Urothelium cell line (cell line): ENCODE results near the gene GLOD5.
A peak's percentile ranks its signal among the peaks of the same experiment; 100 is the strongest.

Source experiments
- DNase-seq: peaks from one replicate; pipeline ENCODE4 v3.0.0; 2011; ENCODE audit warnings: low spot score, mixed read lengths
- FAIRE-seq: peaks from 2 replicates; lab custom pipeline; 2011; peaks lifted over from hg19 to GRCh38; lab: Jason Lieb, UNC

GLOD5 gene

DNA sequence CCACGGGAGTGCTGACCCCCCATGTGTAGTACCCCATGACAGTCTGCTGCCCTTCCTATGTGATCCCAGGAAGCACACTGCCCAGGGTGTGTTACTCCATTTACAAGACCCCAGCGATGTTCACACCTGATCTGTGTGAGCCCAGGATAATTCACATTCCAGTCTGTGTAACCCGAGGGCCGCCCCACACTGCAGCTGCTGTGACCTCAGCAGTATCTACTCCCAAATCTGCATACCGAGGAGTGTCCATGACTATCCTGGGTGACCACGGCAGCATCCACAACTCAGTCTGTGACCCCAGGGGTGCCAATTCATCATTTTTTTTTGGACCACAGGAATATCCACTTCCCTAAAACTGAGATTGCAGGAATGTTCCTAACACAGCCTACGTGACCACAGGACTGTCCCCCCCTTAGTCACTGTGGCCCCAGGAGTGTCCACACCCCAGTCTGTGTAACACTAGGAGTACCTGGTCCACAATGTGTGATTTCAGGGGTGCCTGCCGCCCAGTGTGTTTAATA lies 7.8 kb upstream of the GLOD5 start:
- DNase-seq (no peak), FAIRE-seq (no peak)

DNA sequence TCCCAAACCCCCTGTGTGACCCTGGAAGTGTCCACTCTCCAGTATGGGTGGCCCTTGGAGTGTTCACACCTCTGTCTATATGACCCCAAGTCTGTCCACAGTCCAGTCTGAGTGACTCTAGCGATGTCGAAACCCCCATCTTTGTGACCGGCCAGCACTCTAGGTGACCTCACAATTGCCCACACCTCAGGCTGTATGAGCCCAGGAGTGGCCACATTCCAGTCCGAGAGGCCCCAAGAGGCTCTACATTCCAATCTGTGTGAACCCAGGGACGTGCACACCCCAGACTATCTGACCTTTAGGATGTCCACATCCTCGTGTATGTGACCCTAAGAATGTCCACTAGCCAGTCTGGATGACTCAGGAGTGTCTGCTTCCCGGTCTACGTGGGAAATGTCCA lies 7.3 kb upstream of the GLOD5 start:
- FAIRE-seq (no peak), DNase-seq (no peak)

DNA sequence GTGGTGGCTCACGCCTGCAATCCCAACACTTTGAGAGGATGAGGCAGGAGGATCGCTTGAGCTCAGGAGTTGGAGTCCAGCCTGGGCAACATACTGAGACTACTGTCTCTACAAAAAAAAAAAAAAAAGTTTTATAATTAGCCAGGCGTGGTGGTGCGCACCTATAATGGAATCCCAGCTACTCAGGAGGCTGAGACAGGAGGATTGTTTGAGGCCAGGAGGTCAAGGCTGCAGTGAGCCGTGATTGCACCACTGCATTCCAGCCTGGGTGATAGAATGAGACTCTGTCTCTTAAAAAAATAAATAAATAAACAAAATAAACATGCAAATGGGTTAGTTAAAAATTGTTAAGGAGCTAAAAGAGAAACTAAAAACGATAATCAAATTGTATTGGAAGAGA lies 7.7 kb downstream of the GLOD5 start:
- peak; percentile 50 for FAIRE-seq

DNA sequence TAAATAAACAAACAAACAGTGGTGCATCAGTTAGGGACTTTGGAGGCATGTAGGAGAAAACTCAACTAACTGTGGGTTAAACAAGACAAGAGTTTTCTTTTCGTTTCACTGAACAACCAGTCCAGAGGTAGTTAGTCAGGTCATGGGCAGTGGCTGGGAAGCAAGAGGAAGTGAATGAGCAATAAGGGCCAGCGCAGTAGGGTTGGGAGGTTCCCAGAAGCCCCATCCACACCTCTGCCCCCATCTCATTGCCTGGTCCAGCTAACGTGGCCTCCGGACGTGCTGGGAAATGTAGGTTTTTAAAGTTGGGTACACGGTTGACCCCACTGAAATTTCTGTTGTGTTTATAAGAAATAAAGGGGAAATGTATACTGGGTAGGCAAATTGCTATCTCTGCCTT lies 8.7 kb downstream of the GLOD5 start:
- DNase-seq (no peak), FAIRE-seq (no peak)

More for the DNA sequence above, 7.7 kb downstream of the GLOD5 start:
- no peak for DNase-seq

DNA sequence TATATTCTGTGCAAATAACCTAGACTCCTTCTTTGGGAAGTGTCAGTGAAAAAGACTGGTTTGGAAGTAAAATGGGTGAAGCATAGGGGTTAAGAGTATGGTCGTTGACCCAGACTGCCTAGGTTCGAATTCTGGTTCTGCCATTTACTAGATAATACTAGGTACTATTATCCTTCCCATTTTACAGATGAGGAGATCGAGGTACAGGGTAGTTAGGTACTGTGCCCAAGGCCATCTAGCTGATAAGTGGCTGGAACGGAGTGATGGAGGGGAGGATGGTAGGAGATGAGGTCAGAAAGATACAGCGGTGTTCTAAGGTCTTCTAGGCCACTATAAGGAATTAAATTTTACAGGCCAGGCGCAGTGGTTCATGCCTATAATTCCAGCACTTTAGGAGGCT lies 11.1 kb downstream of the GLOD5 start:
- DNase-seq (no peak), FAIRE-seq (no peak)

DNA sequence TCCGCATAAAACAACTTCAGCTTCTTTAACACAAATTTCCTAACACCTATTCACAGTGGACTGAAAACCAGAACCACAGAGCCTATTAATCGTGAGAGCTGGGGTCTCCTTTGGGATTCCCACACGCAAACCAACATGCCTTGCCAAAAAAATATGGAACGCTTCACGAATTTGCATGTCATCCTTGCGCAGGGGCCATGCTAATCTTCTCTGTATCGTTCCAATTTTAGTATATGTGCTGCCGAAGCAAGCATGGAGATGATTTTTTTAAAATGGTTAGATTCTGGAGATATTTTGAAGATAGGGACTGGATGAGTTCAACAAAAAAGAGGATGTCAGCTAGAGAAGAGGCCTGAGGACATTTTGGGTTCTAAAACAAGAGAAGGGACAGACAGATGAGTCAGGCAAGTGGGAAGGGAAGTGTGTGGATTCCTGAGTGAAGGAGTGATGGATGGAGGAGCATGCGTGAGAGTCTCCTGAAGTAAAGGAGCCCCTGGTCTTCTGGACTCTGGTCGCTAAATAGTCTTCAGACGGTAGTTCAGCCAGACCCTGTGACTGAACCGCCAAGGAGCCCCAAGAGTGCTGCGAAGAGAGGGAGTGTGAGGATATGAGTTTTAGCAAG lies 15.4 kb downstream of the GLOD5 start:
- FAIRE-seq (no peak), DNase-seq (no peak)

DNA sequence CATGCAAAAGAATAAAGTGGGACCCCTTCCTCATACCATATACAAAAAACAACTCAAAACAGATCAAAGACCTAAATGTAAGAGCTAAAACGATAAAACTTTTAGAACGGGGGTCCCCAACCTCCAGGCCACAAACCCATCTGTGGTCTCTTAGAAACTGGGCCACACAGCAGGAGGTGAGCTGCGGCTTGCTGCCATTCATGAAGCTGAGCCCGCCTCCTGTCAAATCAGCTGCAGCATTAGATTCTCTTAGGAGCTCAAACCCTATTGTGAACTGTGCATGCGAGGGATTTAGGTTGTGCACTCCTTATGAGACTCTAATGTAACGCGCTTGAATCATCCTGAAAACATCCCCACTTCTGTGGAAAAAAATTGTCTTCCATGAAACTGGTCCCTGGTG lies 17.9 kb downstream of the GLOD5 start:
- no peak for DNase-seq
- FAIRE-seq, result no peak

DNA sequence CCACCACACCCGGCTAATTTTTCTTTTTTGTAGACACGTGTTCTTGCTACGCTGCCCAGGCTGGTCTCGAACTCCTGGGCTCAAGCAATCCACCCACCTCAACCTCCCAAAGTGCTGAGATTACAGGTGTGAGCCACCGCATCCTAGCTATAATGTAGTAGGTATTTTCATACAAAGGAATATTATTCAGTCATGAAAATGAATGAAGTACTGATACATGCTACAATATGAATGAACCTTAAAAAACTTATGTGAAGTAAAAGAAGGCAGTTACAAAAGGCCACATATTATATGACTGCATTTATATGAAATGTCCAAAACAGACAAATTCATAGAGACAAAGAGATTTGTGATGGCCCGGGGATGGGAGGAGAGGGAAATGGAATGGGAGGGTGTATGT lies 20.2 kb downstream of the GLOD5 start:
- FAIRE-seq, result no peak

DNA sequence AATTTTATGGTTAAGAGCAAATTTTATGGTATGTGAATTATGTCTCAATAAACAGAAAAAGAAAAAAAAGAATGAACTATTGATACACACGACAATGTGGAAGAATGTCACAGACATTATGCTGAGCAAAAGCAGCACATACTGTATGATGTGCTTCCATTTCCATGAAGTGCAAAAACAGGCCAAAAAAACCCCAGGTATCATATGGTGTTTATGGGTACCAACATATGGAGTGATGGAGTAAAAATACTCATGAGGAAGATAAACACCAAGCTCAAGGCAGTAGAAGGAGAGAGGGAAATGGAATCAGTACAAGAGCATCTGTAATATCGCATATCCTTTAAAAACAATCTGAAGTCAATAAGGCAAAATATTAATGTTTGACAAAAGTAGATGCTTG lies 20.7 kb downstream of the GLOD5 start:
- DNase-seq (no peak), FAIRE-seq (no peak)

More for the DNA sequence above, 20.2 kb downstream of the GLOD5 start:
- DNase-seq, result no peak

DNA sequence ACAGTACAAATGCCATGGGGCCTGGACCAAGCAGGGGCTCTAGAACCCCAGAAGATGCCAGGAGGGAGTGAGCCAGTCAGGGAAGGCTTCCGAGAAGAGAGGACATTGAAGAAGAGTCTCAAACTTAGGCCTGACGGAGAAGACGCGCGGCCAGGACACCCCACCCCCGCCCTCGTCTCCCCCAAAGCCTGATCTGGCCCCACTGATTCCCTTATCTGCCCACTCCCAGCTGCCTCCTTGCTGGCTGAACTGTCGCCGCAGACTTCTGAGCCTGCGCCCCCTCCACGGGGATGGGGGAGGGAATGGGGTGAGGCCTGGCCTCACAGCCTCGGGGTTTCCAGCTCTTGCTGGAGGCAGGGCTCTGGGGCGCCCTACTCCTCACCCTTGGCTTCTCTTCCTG lies 21.2 kb downstream of the GLOD5 start:
- FAIRE-seq (no peak), DNase-seq (no peak)

DNA sequence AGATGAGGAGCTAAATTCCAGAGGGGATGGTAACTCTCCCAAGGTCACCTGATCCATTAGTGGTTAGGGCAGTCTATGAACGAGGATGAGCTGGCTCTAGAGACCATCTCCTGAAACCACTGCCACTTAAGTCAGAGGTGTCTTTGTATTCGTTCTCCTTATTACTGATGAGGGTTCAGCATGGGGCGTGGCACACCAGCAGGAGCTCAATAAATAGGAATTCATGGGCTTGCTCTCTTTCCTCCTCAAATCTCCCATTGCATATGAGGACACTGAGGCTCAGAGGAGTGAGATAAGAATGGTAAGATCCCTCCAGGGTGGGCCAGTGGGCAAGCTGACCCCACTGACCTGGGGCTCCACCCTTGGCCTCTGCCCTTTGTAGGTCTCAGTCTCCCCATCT lies 23.2 kb downstream of the GLOD5 start:
- DNase-seq (no peak), FAIRE-seq (no peak)

DNA sequence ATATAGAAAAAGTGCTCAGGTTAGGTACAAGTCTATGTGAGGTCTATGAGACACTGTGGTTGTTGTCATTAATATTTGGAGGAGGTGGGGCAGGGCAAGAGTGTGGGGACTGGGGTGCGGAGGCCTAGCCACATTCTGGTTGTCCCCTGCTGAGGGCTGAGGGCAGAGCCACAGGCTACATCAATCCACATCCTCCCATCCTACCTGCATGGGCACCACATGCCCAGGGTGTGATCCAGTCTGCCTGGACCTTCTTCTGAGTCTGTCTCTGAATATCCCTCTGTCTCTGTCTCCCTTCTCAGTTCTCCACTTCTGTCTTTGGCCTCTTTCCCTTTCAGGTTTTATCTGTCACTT lies 23.6 kb downstream of the GLOD5 start:
- FAIRE-seq, result no peak
- DNase-seq, result no peak

DNA sequence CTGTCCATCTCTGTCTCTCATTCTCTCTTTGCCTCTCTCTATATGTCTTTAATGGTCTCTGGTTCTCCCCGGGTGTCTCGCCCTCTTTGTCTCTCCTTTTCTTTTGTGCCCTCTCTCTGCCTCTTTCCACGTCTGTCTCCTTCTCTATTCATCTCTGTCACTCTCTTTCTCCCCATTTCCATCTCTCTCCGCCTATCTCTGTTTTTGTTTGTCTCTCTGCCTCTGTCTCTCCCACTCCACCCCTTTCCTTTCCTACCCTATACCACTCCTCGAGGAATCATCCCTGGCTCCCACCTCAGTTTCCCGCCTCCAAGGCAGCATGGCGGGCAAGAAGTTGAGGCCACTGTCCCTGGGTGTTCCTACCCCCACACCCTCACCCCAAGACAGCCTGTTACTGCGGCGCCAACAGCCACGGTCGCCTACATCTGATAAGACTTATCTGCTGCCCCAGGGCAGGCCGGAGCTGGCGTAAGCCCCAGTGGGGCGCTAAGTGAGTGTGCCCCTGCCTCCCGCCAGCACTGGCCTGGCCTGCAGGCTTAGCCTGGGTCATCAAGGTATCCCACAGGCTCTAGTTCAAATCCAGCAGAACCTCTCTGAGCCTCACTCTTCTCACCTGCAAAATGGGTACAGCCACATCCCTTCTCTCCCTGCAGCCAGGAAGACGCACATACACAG lies 24.1 kb downstream of the GLOD5 start:
- DNase-seq (no peak), FAIRE-seq (no peak)

DNA sequence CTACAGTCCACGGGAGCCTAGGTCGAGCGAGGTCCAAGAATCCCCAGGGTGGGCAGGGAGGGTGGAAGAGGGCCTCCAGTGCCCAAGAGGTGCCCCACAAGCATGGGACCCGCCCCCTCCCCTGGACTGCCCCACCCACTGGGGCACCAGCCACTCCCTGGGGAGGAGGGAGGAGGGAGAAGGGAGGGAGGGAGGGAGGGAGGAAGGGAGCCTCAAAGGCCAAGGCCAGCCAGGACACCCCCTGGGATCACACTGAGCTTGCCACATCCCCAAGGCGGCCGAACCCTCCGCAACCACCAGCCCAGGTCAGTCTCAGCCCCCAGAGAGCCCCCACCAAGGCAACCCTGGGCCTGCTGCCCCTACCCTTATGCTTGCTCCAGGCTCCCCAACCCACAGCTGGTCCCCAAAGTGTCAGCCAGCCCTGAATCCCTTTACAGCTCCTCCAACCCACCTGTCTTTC lies 24.8 kb downstream of the GLOD5 start, which contains the start of gene GATA1:
TSS of gene GATA1 (plus strand) at position 250 of the 460 bp plus-strand sequence. CDS start 4,520 bp downstream, outside the sequence.
- FAIRE-seq (no peak), DNase-seq (no peak)

DNA sequence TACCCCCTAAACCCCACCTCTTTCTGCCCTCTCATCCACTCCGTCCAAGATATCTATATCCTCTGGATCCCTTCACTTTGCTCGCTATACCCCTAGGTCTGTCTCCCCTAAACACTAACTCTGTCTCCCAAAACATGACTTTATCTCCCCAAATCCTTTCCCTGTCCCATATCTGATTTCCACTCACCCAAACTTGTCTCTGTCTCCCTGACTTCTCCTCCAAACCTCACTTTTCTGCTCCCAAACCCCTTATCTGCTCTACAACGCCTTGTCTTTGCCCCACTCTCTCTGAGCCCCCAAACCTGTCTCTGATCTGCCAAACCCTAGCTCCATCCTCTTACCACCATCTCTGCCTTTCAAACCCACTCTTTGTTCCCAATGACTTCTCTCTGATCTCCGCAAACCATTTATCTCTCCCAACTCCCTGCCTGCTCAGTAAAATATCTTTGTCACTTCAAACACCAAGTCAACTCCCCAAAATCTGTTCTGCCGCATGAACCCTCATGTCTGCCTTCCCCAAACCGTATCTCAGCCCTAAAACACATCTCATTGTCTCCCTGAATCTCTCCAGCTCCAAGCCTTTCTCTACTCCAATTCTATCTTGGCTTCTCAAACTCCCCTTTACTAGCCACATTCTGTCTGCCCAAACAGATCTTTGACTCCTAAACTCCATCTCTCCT lies 25.4 kb downstream of the GLOD5 start:
- DNase-seq, result no peak
- no peak for FAIRE-seq

DNA sequence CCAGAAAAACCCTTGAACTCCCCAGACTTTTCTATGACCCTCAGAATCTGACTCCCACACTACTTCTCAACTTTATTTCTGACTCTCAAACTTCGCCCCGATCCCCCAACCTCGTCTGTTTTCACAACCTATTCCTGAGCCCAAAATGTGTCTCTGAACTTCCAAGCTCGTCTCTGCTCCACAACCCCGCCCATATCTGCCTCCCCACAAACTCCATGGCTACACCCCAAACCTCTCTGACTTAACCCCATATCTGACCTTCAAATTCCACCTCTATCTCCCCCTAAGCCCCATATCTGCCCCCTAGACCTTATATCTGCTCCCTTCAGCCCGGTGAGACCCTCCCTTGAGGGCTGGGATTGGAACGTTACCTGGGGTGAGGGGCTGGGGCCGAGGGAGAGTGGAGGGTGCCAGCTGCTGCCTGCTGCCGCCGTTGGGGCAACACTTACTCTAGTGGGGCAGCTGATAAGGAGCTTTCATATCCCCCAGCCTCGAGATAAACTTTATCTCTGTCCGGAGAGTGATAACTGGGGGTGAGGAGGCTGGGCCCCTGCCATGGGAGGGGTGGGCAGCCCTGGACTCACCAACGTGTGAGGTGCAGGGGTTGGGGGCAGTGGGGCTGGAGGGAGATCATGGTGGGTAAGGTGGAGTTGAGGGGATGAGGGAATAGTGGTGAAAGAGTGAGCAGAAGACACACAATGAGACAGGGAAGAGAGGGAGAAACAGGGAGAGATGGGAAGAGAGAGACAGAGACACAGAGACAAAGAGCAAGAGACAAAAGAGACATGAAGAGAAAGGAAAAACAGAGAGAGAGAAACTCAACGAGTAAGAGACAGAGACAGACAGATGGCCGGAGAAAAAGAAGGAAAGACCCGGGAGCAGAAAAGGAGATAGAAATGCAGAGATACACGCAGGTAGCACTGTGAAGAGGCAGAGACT lies 26.2 kb downstream of the GLOD5 start:
- FAIRE-seq (no peak), DNase-seq (no peak)

DNA sequence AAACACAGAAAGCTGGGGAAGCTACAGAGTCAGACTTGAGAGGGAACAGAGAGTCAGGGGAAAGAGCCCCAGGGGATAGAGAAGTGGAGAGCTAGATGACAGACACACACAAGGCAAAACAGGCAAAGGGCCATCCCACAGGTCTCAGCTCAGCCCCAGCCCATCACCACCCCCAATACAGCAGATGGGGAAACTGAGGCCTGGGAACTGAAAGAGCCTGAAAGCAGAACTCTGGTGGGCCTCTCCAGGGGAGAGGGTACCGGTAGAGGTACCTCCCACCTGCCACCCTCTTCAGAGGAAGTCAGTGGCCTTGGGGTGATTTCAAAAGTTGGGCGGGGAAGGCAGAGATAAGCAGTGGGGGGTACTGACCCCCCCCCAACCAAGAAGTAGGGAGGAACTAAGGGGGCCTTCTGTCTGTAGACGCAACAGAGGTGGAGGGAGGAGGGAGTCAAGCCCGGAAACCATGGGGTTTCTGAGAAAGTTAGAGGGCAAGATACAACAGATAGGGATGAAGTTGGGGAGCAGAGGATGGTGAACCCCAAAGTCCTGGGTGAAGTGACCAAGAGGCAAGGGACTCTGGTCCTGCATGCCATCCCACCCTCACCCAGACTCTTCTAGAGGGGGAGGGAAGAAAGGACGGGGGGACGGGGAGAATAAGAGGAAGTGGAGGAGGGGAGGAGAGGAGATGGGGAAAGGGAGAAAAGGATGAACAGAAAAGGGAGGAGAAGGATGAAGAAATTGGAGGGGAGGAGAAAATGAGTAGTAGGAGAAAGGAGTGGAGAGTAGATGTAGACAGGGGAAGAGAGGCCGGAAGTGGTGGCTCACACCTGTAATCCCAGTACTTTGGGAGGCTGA lies 28.0 kb downstream of the GLOD5 start:
- no peak for FAIRE-seq
- no peak for DNase-seq

DNA sequence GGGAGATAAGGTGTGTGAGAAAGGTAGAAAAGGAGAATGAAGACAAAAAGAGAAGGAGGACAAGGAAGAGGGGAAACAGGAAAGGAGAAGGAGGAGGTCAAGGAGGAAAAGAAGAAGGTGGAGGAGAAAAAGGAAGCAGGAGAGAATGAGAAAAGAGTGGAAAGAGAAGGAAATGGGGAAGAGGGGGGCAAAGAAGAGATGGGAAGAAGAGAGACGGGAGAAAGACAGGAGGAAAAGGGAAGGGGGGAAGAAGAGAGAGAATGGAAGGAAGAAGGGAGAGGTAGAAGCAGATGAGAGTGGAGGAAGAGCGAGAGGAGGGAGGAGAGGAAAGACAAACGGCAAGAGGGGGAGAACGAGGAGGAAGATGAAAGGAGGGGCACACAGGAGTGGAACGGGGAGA lies 28.9 kb downstream of the GLOD5 start:
- DNase-seq (no peak), FAIRE-seq (no peak)

DNA sequence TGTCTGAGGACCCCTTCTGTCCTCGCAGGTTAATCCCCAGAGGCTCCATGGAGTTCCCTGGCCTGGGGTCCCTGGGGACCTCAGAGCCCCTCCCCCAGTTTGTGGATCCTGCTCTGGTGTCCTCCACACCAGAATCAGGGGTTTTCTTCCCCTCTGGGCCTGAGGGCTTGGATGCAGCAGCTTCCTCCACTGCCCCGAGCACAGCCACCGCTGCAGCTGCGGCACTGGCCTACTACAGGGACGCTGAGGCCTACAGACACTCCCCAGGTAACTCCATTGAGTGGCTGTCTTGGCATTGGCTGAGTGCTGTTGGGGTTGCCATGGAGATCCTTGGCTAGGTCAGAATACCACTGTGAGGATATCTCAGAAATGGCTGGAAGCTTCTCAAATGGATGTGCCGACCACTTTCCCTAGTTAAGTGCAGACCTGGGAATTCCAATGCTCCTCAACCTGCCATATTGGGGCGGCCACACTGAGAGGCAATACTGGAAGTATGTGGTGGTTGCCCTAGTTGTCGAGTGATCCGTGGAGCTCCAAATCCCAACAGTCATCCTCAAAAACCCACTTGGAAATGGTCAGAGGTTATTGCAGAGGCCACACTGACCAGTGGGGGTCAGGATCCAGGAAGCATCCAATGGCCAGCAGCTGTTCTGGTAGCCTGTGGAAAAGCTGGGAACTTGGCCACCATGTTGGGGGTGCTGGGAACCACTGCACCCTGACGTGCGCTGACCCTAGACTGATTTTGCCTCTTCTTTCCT lies 29.7 kb downstream of the GLOD5 start:
- no peak for DNase-seq
- FAIRE-seq, result no peak
